H1 (cell line): ENCODE measurements around the gene CACNB4.

ENCODE experiments used
- CHD2 ChIP-seq: IDR thresholded peaks from 2 replicates; pipeline ENCODE4 v1.6.1; 2012; ENCODE audit warnings: low read length, improper control_type of control experiment
- GABPA ChIP-seq: IDR thresholded peaks from 2 replicates; pipeline ENCODE4 v1.6.1; 2011; ENCODE audit warnings: mild to moderate bottlenecking, low read length, moderate library complexity, borderline replicate concordance; ENCODE audit not compliant: insufficient read depth
- GTF2F1 ChIP-seq: IDR thresholded peaks from 2 replicates; pipeline ENCODE4 v1.6.1; 2012; ENCODE audit warnings: low read depth, low read length, improper control_type of control experiment, borderline replicate concordance
- HDAC2 ChIP-seq, 2 experiments: fragments of 300-600 bp in 1 of 2; sonication (generic) in 1 of 2; IDR thresholded peaks; 2 replicates each; pipeline ENCODE4 v1.6.1; 2011 to 2012; ENCODE audit warnings: low read depth in 2 of 2, low read length in 2 of 2, mild to moderate bottlenecking in 2 of 2, moderate library complexity in 2 of 2, borderline replicate concordance in 1 of 2, inconsistent platforms in 1 of 2
- JUN ChIP-seq: IDR thresholded peaks from 2 replicates; pipeline ENCODE4 v1.6.1; 2011; ENCODE audit warnings: low read depth, mild to moderate bottlenecking, improper control_type of control experiment, low read length
- POLR2A ChIP-seq, 2 experiments: IDR thresholded peaks; 1 replicate in 1 of 2; 2 replicates in 1 of 2; pipeline ENCODE4 v1.6.1; 2011; ENCODE audit warnings: low read depth in 2 of 2, low read length in 2 of 2, mild to moderate bottlenecking in 2 of 2; ENCODE audit errors: control extremely low read depth in 1 of 2
- POLR2AphosphoS5 ChIP-seq: IDR thresholded peaks from 2 replicates; pipeline ENCODE4 v1.6.1; 2011; ENCODE audit warnings: low read depth, low read length
- RBBP5 ChIP-seq: IDR thresholded peaks from 2 replicates; pipeline ENCODE4 v1.7.1; 2012; ENCODE audit warnings: low read depth, mild to moderate bottlenecking, inconsistent platforms, low read length, moderate library complexity, borderline replicate concordance
- SRF ChIP-seq: IDR thresholded peaks from 2 replicates; pipeline ENCODE4 v1.6.1; 2011; ENCODE audit warnings: mild to moderate bottlenecking, low read depth, low read length, moderate library complexity
- TF ChIP-seq, protein P1 (sequence below): IDR thresholded peaks from 2 replicates; pipeline ENCODE4 v1.6.1; 2011; ENCODE audit warnings: low read length, improper control_type of control experiment
- TF ChIP-seq, protein P2 (sequence below), 3 experiments: IDR thresholded peaks; 1 replicate in 2 of 3; 2 replicates in 1 of 3; pipeline versions ENCODE4 v1.5.1 to v1.6.1; 2011; ENCODE audit warnings: low read length in 3 of 3, mild to moderate bottlenecking in 3 of 3, inconsistent platforms in 2 of 3, low read depth in 1 of 3, moderate library complexity in 1 of 3; ENCODE audit not compliant: insufficient read depth in 1 of 3; ENCODE audit errors: control extremely low read depth in 1 of 3

- TF ChIP-seq, protein P1, sequence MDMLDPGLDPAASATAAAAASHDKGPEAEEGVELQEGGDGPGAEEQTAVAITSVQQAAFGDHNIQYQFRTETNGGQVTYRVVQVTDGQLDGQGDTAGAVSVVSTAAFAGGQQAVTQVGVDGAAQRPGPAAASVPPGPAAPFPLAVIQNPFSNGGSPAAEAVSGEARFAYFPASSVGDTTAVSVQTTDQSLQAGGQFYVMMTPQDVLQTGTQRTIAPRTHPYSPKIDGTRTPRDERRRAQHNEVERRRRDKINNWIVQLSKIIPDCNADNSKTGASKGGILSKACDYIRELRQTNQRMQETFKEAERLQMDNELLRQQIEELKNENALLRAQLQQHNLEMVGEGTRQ: no peak
- no peak for TF ChIP-seq GTF2F1
- TF ChIP-seq, protein P2, sequence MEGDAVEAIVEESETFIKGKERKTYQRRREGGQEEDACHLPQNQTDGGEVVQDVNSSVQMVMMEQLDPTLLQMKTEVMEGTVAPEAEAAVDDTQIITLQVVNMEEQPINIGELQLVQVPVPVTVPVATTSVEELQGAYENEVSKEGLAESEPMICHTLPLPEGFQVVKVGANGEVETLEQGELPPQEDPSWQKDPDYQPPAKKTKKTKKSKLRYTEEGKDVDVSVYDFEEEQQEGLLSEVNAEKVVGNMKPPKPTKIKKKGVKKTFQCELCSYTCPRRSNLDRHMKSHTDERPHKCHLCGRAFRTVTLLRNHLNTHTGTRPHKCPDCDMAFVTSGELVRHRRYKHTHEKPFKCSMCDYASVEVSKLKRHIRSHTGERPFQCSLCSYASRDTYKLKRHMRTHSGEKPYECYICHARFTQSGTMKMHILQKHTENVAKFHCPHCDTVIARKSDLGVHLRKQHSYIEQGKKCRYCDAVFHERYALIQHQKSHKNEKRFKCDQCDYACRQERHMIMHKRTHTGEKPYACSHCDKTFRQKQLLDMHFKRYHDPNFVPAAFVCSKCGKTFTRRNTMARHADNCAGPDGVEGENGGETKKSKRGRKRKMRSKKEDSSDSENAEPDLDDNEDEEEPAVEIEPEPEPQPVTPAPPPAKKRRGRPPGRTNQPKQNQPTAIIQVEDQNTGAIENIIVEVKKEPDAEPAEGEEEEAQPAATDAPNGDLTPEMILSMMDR (IDR thresholded peaks at IDR 0.05; ENCODE audit: control extremely low read depth in 1 of 3, insufficient read depth in 1 of 3, low read depth in 1 of 3, low read length in 3 of 3): no peak
- no peak for TF ChIP-seq POLR2AphosphoS5
- TF ChIP-seq JUN: no peak
- TF ChIP-seq POLR2A (IDR thresholded peaks at IDR 0.05; ENCODE audit: control extremely low read depth in 1 of 2, low read depth in 2 of 2, low read length in 2 of 2): no peak
- no peak for TF ChIP-seq HDAC2 (IDR thresholded peaks at IDR 0.05; ENCODE audit: borderline replicate concordance in 1 of 2, low read depth in 2 of 2, low read length in 2 of 2)
- TF ChIP-seq GABPA: no peak
- TF ChIP-seq CHD2: no peak
- no peak for TF ChIP-seq SRF
- TF ChIP-seq RBBP5: no peak
Measured at GRCh38 chr2:151842830-151843690, 255.8 kb downstream of the CACNB4 start.
